ENCODE results near the gene APC2.

DNA sequence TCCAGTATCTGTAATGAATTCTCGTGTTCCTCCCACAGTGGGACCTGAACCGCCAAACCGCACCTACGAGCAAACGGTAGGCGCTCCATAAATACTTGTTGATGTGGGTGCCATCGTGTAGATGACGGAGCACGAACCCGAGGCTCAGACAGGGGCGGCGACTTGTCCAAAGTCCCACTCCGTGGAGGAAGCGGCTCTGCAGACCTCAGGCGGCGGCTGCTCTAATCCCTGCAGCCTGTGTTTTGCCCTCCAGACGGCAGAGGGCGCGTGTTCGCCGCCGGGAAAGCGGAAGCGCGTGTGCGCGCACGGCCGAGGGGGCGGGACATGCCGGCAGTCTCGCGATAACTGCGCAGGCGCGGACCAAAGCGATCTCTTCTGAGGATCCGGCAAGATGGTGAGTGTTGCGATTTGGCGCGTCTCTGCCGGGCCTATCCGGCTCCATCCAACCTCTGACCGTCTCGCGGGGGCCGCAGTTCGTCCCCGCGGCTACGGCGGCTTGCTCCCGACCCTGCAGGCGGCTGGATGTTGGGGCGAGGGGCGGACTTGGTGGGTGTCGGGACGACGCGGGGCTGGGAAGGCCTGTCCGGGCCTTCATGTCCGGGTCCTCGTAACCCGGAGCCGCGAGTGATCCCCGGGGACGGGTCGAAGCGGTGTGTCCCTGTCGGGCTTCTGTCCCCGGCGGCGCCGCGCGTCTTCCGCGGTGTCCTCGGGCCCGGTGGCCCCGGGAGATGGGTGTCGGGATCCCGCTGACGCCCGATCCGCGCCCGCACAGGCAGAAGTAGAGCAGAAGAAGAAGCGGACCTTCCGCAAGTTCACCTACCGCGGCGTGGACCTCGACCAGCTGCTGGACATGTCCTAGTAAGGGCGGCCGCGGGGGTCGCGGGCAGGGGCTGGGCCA lies 11.6 kb upstream of the APC2 start, which contains the start of gene RPS15:
- TF ChIP-seq, protein P1, sequence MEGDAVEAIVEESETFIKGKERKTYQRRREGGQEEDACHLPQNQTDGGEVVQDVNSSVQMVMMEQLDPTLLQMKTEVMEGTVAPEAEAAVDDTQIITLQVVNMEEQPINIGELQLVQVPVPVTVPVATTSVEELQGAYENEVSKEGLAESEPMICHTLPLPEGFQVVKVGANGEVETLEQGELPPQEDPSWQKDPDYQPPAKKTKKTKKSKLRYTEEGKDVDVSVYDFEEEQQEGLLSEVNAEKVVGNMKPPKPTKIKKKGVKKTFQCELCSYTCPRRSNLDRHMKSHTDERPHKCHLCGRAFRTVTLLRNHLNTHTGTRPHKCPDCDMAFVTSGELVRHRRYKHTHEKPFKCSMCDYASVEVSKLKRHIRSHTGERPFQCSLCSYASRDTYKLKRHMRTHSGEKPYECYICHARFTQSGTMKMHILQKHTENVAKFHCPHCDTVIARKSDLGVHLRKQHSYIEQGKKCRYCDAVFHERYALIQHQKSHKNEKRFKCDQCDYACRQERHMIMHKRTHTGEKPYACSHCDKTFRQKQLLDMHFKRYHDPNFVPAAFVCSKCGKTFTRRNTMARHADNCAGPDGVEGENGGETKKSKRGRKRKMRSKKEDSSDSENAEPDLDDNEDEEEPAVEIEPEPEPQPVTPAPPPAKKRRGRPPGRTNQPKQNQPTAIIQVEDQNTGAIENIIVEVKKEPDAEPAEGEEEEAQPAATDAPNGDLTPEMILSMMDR (IDR thresholded peaks at IDR 0.05) = peak in 1 of 3 donors; percentile 94
- TF ChIP-seq POLR2A (IDR thresholded peaks at IDR 0.05) = peak in 1 of 2 donors; percentile 74

Data from lower leg skin (tissue), 3 donors.